ENCODE data around the gene MACROD2.

The MACROD2 gene

GRCh38 chr20:14117768-14118167, 122.5 kb downstream of the MACROD2 start:
- H3K4me3 ChIP-seq (ENCODE audit: low read depth, low read length), result no peak overlapping the region
- POLR2A ChIA-PET, result no interaction called here
- CTCF ChIA-PET, result no interaction called here
- H3K27ac ChIP-seq (ENCODE audit: extremely low read depth, low read depth, low read length), result no peak overlapping the region
- H3K9me3 ChIP-seq (ENCODE audit: control insufficient read depth, insufficient read depth, low read depth, low read length), result no peaks in the 10 kb centered on the region
- TF ChIP-seq ZNF610 (tag by site-specific recombination; IDR thresholded peaks at IDR 0.05; ENCODE audit: borderline replicate concordance), result no peak
- TF ChIP-seq, protein P1, sequence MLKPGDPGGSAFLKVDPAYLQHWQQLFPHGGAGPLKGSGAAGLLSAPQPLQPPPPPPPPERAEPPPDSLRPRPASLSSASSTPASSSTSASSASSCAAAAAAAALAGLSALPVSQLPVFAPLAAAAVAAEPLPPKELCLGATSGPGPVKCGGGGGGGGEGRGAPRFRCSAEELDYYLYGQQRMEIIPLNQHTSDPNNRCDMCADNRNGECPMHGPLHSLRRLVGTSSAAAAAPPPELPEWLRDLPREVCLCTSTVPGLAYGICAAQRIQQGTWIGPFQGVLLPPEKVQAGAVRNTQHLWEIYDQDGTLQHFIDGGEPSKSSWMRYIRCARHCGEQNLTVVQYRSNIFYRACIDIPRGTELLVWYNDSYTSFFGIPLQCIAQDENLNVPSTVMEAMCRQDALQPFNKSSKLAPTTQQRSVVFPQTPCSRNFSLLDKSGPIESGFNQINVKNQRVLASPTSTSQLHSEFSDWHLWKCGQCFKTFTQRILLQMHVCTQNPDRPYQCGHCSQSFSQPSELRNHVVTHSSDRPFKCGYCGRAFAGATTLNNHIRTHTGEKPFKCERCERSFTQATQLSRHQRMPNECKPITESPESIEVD (tag by site-specific recombination; IDR thresholded peaks at IDR 0.05), result peak; percentile 7; the same call in 1 of the 2 replicates
- no peaks in the 10 kb centered on the region for H3K36me3 ChIP-seq (ENCODE audit: control insufficient read depth in 2 of 2, insufficient read depth in 1 of 2, low read length in 2 of 2)
- H3K4me1 ChIP-seq (ENCODE audit: control insufficient read depth, insufficient read depth, low read length), result no peaks in the 10 kb centered on the region

DNA sequence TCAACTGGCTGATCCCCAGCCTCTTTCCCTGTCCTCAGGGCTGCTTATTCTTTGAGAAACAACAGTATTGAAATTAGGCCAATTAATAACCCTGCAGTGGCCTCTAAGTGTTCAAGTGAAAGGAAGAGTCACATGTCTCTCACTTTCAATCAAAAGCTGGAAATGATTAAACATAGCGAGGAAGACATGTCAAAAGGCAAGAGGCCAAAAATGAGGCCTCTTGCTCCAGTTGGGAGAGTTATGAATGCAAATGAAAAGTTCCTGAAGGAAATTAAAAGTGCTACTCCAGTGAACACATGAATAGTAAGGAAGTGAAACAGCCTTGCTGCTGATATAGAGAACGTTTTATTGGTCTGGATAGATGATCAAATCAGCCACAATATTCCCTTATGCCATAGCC, 131.5 kb downstream of the MACROD2 start:
- H3K27ac ChIP-seq (ENCODE audit: extremely low read depth, low read depth, low read length), result no peak overlapping the region
- no peaks in the 10 kb centered on the region for H3K9me3 ChIP-seq (ENCODE audit: control insufficient read depth, insufficient read depth, low read depth, low read length)
- H3K4me1 ChIP-seq (ENCODE audit: control insufficient read depth, insufficient read depth, low read length), result no peaks in the 10 kb centered on the region; the same call in 1 of the 2 replicates
- TF ChIP-seq KLF16 (tag by site-specific recombination; IDR thresholded peaks at IDR 0.05) (no peak), ZNF184 (tag by site-specific recombination; IDR thresholded peaks at IDR 0.05) (no peak), ZNF148 (tag by site-specific recombination; IDR thresholded peaks at IDR 0.05; ENCODE audit: borderline replicate concordance) (no peak)
- TF ChIP-seq, protein P2, sequence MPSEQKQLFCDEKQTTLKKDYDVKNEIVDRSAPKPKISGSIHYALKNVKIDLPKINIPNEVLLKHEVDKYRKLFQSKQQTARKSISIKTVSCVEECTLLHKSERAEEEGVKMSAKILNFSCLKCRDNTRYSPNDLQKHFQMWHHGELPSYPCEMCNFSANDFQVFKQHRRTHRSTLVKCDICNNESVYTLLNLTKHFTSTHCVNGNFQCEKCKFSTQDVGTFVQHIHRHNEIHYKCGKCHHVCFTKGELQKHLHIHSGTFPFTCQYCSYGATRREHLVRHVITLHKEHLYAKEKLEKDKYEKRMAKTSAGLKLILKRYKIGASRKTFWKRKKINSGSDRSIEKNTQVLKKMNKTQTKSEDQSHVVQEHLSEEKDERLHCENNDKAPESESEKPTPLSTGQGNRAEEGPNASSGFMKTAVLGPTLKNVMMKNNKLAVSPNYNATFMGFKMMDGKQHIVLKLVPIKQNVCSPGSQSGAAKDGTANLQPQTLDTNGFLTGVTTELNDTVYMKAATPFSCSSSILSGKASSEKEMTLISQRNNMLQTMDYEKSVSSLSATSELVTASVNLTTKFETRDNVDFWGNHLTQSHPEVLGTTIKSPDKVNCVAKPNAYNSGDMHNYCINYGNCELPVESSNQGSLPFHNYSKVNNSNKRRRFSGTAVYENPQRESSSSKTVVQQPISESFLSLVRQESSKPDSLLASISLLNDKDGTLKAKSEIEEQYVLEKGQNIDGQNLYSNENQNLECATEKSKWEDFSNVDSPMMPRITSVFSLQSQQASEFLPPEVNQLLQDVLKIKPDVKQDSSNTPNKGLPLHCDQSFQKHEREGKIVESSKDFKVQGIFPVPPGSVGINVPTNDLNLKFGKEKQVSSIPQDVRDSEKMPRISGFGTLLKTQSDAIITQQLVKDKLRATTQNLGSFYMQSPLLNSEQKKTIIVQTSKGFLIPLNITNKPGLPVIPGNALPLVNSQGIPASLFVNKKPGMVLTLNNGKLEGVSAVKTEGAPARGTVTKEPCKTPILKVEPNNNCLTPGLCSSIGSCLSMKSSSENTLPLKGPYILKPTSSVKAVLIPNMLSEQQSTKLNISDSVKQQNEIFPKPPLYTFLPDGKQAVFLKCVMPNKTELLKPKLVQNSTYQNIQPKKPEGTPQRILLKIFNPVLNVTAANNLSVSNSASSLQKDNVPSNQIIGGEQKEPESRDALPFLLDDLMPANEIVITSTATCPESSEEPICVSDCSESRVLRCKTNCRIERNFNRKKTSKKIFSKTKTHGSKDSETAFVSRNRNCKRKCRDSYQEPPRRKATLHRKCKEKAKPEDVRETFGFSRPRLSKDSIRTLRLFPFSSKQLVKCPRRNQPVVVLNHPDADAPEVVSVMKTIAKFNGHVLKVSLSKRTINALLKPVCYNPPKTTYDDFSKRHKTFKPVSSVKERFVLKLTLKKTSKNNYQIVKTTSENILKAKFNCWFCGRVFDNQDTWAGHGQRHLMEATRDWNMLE (tag by site-specific recombination; conservative IDR thresholded peaks at IDR 0.05; ENCODE audit: low read depth), result no peak
- ChIA-PET POLR2A (no interaction called here), CTCF (no interaction called here)
- H3K36me3 ChIP-seq (ENCODE audit: control insufficient read depth in 2 of 2, insufficient read depth in 1 of 2, low read length in 2 of 2), result no peaks in the 10 kb centered on the region
- H3K4me3 ChIP-seq (ENCODE audit: low read depth, low read length), result no peak overlapping the region

- Histone ChIP-seq H3K27ac (ENCODE audit: extremely low read depth, low read depth, low read length) (no peak overlapping the region), H3K4me1 (ENCODE audit: control insufficient read depth, insufficient read depth, low read length) (no peaks in the 10 kb centered on the region; the same call in 1 of the 2 replicates), H3K36me3 (ENCODE audit: control insufficient read depth in 2 of 2, insufficient read depth in 1 of 2, low read length in 2 of 2) (no peaks in the 10 kb centered on the region), H3K4me3 (ENCODE audit: low read depth, low read length) (no peak overlapping the region), H3K9me3 (ENCODE audit: control insufficient read depth, insufficient read depth, low read depth, low read length) (no peaks in the 10 kb centered on the region)
- CTCF ChIA-PET, result interaction anchor here (0.6 kb wide), 1 partner anchor 1161 kb away, joined by 4 read pairs; no protein-coding TSS in a partner anchor
- TF ChIP-seq PRDM1 (tag by site-specific recombination; IDR thresholded peaks at IDR 0.05) (peak; percentile 35; the same call in 1 of the 2 replicates), KLF1 (tag by site-specific recombination; IDR thresholded peaks at IDR 0.05) (no peak), ZNF146 (tag by site-specific recombination; IDR thresholded peaks at IDR 0.05) (no peak), ZNF843 (tag by site-specific recombination; IDR thresholded peaks at IDR 0.05) (no peak), ZNF26 (tag by site-specific recombination; IDR thresholded peaks at IDR 0.05) (no peak), EGR2 (tag by site-specific recombination; IDR thresholded peaks at IDR 0.05; ENCODE audit: low read depth) (no peak), ZNF211 (tag by site-specific recombination; IDR thresholded peaks at IDR 0.05; ENCODE audit: low read depth) (no peak), TRIM28 (IDR thresholded peaks at IDR 0.05; ENCODE audit: borderline replicate concordance, low read length) (peak; percentile 36; the same call in 1 of the 2 replicates), ZNF561 (tag by site-specific recombination; IDR thresholded peaks at IDR 0.05; ENCODE audit: borderline replicate concordance) (no peak)
- POLR2A ChIA-PET, result no interaction called here
Observed at GRCh38 chr20:14127514-14128223, 132.4 kb downstream of the MACROD2 start.
